ENCODE measurements around the gene STX11.
"Not testable (repeated sequence)": the region's sequence is repeated elsewhere in the genome, so short reads cannot be mapped to it uniquely, and the experiment has no call there.

The STX11 gene

GRCh38 chr6:144176043-144176442, 25.7 kb downstream of the STX11 start:
- DNase-seq (ENCODE audit: low read depth): no peak

- no peak for DNase-seq (ENCODE audit: low read depth)
Observed at GRCh38 chr6:144177726-144178125, 27.4 kb downstream of the STX11 start.

GRCh38 chr6:144178323-144178722, 28.0 kb downstream of the STX11 start:
- no peak for DNase-seq (ENCODE audit: low read depth)

- DNase-seq (ENCODE audit: low read depth): no peak
Observed at GRCh38 chr6:144179237-144179636, 28.9 kb downstream of the STX11 start.

GRCh38 chr6:144179828-144180227, 29.5 kb downstream of the STX11 start:
- no peak for DNase-seq (ENCODE audit: low read depth)

GRCh38 chr6:144180354-144180753, 30.0 kb downstream of the STX11 start:
- not testable (repeated sequence) for DNase-seq (ENCODE audit: low read depth)

GRCh38 chr6:144181639-144182038, 31.3 kb downstream of the STX11 start:
- DNase-seq (ENCODE audit: low read depth): no peak

- DNase-seq (ENCODE audit: low read depth): not testable (repeated sequence)
Observed at GRCh38 chr6:144184186-144184585, 33.9 kb downstream of the STX11 start.

GRCh38 chr6:144185133-144185836, 35.0 kb downstream of the STX11 start:
- no peak for DNase-seq (ENCODE audit: low read depth)

- no peak for DNase-seq (ENCODE audit: low read depth)
Observed at GRCh38 chr6:144186817-144187625, 36.7 kb downstream of the STX11 start.

GRCh38 chr6:144189351-144189750, 39.0 kb downstream of the STX11 start:
- DNase-seq (ENCODE audit: low read depth): no peak

- no peak for DNase-seq (ENCODE audit: low read depth)
Observed at GRCh38 chr6:144190080-144190479, 39.8 kb downstream of the STX11 start.

- no peak for DNase-seq (ENCODE audit: low read depth)
Observed at GRCh38 chr6:144190593-144190992, 40.3 kb downstream of the STX11 start.

- DNase-seq (ENCODE audit: low read depth): no peak
Observed at GRCh38 chr6:144193181-144193580, 42.9 kb downstream of the STX11 start.

- no peak for DNase-seq (ENCODE audit: low read depth)
Observed at GRCh38 chr6:144194293-144194810, 44.0 kb downstream of the STX11 start.

- no peak for DNase-seq (ENCODE audit: low read depth)
Observed at GRCh38 chr6:144195671-144196270, 45.5 kb downstream of the STX11 start.

GRCh38 chr6:144197919-144198318, 47.6 kb downstream of the STX11 start:
- no peak for DNase-seq (ENCODE audit: low read depth)

- DNase-seq (ENCODE audit: low read depth): no peak
Observed at GRCh38 chr6:144202879-144203468, 52.7 kb downstream of the STX11 start.

GRCh38 chr6:144211160-144211559, 60.8 kb downstream of the STX11 start:
- no peak for DNase-seq (ENCODE audit: low read depth)

GRCh38 chr6:144213315-144213714, 63.0 kb downstream of the STX11 start:
- no peak for DNase-seq (ENCODE audit: low read depth)

GRCh38 chr6:144214029-144214428, 63.7 kb downstream of the STX11 start:
- DNase-seq (ENCODE audit: low read depth): no peak

GRCh38 chr6:144214622-144215401, 64.5 kb downstream of the STX11 start:
- DNase-seq (ENCODE audit: low read depth): no peak

All from stimulated activated CD8-positive, alpha-beta memory T cell treated with anti-CD3 and anti-CD28 coated beads, Interleukin-15, amount 100 ng/mL, for 1 hour (primary cell).